HepG2 (cell line): ENCODE results near the gene GZF1. TPM values are rescaled to one million over a fixed set of nuclear protein-coding genes. Genes with fewer than 3 reads are reported as not detected.

Experiments used
- FOXM1 ChIP-seq: sonication (generic); formaldehyde crosslinking; IDR thresholded peaks from 2 replicates; pipeline ENCODE4 v1.5.0; 2020; ENCODE audit warnings: missing genetic modification reagents
- FOXO1 ChIP-seq: sonication (generic); formaldehyde crosslinking; IDR thresholded peaks from 2 replicates; pipeline ENCODE4 v1.4.0; 2020; ENCODE audit warnings: missing genetic modification reagents
- GATAD2A ChIP-seq: IDR thresholded peaks from 2 replicates; pipeline ENCODE4 v1.6.1; 2016
- IKZF1 ChIP-seq: fragments of 450-650 bp; IDR thresholded peaks from 2 replicates; pipeline ENCODE4 v1.7.1; 2016
- MYC ChIP-seq: sonication (generic); formaldehyde crosslinking; IDR thresholded peaks from 2 replicates; pipeline ENCODE4 v1.9.0; 2021; ENCODE audit warnings: missing genetic modification reagents, borderline replicate concordance
- POGZ ChIP-seq: sonication (generic); formaldehyde crosslinking; IDR thresholded peaks from 2 replicates; pipeline ENCODE4 v1.4.0; 2020; ENCODE audit warnings: mild to moderate bottlenecking, missing genetic modification reagents
- POLR2A ChIP-seq, 2 experiments: IDR thresholded peaks; 2 replicates each; pipeline ENCODE4 v1.6.1; 2011; ENCODE audit warnings: low read depth in 2 of 2, low read length in 2 of 2, mild to moderate bottlenecking in 1 of 2, moderate library complexity in 1 of 2; ENCODE audit not compliant: insufficient read depth in 1 of 2
- RXRA ChIP-seq: sonication (generic); formaldehyde crosslinking; IDR thresholded peaks from 2 replicates; pipeline ENCODE4 v1.5.1; 2020; ENCODE audit warnings: missing genetic modification reagents
- SNAPC2 ChIP-seq: sonication (generic); formaldehyde crosslinking; IDR thresholded peaks from 2 replicates; pipeline ENCODE4 v1.8.1; 2022; ENCODE audit warnings: mild to moderate bottlenecking, missing genetic modification reagents
- XRCC5 ChIP-seq: fragments of 200-400 bp; formaldehyde crosslinking; optimal IDR thresholded peaks from 2 replicates; pipeline ENCODE3; 2017; ENCODE audit warnings: mild to moderate bottlenecking, low read length
- ZNF691 ChIP-seq: sonication (generic); formaldehyde crosslinking; IDR thresholded peaks from 2 replicates; pipeline ENCODE4 v1.4.0; 2020; ENCODE audit warnings: missing genetic modification reagents, low read depth, mild to moderate bottlenecking, borderline replicate concordance
- ZNF7 ChIP-seq: IDR thresholded peaks from 2 replicates; pipeline ENCODE4 v1.6.1; 2016; ENCODE audit warnings: missing biosample characterization, missing genetic modification reagents
- ZNF891 ChIP-seq: sonication (generic); formaldehyde crosslinking; IDR thresholded peaks from 2 replicates; pipeline ENCODE4 v1.5.0; 2020; ENCODE audit warnings: mild to moderate bottlenecking, missing genetic modification reagents
- ZSCAN25 ChIP-seq: sonication (generic); formaldehyde crosslinking; IDR thresholded peaks from 2 replicates; pipeline ENCODE4 v1.8.0; 2022; ENCODE audit warnings: mild to moderate bottlenecking, missing genetic modification reagents
- polyA plus RNA-seq, 8 experiments: library from polyadenylated mRNA; depleted of rRNA in 3 of 8; stranded (reverse) in 7 of 8; unstranded in 1 of 8; fragments of >200 nt; fragmentation: Illumina TruSeq in 4 of 8; extraction: Trizol in 4 of 8; gene quantifications; 2 replicates each; pipeline versions ENCODE4 v1.2.1 to v1.2.3, GENCODE V29; 2011 to 2016; ENCODE audit warnings: low read depth in 4 of 8, missing spikeins in 1 of 8, mixed read lengths in 1 of 8; ENCODE audit not compliant: insufficient read depth in 1 of 8
- total RNA-seq, 5 experiments: library from RNA; depleted of rRNA; stranded (reverse); fragments of >200 nt; fragmentation: Illumina TruSeq; extraction: Trizol; gene quantifications; 2 replicates each; pipeline ENCODE4 v1.2.3, GENCODE V29; 2016; ENCODE audit warnings: low read depth in 1 of 5
- TF ChIP-seq, protein P1 (sequence below): sonication (generic); formaldehyde crosslinking; IDR thresholded peaks from 2 replicates; pipeline ENCODE4 v1.4.0; 2020; ENCODE audit warnings: missing genetic modification reagents
- TF ChIP-seq, protein P2 (sequence below): sonication (generic); formaldehyde crosslinking; IDR thresholded peaks from one replicate; pipeline ENCODE4 v1.5.1; 2020; ENCODE audit warnings: mild to moderate bottlenecking, missing genetic modification reagents; ENCODE audit errors: not compliant biosample characterization

Gene GZF1
- total and polyA plus RNA-seq, 2 of the 13 experiments (the other 11 are each of a cell fraction or from before 2014, with no cell fraction given) = 16.9 to 26.0 TPM

GRCh38 chr20:23358923-23359593, 2.9 kb upstream of the GZF1 start (continued):
- TF ChIP-seq, protein P1, sequence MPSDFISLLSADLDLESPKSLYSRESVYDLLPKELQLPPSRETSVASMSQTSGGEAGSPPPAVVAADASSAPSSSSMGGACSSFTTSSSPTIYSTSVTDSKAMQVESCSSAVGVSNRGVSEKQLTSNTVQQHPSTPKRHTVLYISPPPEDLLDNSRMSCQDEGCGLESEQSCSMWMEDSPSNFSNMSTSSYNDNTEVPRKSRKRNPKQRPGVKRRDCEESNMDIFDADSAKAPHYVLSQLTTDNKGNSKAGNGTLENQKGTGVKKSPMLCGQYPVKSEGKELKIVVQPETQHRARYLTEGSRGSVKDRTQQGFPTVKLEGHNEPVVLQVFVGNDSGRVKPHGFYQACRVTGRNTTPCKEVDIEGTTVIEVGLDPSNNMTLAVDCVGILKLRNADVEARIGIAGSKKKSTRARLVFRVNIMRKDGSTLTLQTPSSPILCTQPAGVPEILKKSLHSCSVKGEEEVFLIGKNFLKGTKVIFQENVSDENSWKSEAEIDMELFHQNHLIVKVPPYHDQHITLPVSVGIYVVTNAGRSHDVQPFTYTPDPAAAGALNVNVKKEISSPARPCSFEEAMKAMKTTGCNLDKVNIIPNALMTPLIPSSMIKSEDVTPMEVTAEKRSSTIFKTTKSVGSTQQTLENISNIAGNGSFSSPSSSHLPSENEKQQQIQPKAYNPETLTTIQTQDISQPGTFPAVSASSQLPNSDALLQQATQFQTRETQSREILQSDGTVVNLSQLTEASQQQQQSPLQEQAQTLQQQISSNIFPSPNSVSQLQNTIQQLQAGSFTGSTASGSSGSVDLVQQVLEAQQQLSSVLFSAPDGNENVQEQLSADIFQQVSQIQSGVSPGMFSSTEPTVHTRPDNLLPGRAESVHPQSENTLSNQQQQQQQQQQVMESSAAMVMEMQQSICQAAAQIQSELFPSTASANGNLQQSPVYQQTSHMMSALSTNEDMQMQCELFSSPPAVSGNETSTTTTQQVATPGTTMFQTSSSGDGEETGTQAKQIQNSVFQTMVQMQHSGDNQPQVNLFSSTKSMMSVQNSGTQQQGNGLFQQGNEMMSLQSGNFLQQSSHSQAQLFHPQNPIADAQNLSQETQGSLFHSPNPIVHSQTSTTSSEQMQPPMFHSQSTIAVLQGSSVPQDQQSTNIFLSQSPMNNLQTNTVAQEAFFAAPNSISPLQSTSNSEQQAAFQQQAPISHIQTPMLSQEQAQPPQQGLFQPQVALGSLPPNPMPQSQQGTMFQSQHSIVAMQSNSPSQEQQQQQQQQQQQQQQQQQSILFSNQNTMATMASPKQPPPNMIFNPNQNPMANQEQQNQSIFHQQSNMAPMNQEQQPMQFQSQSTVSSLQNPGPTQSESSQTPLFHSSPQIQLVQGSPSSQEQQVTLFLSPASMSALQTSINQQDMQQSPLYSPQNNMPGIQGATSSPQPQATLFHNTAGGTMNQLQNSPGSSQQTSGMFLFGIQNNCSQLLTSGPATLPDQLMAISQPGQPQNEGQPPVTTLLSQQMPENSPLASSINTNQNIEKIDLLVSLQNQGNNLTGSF (CRISPR knock-in tag) = no peak
- peak; percentile 7; the same call in 1 of the 2 replicates for TF ChIP-seq GATAD2A (CRISPR knock-in tag)
- TF ChIP-seq MYC (CRISPR knock-in tag) = no peak
- TF ChIP-seq ZNF891 (CRISPR knock-in tag) = no peak
- no peak for TF ChIP-seq ZNF7 (CRISPR knock-in tag)
- TF ChIP-seq, protein P2, sequence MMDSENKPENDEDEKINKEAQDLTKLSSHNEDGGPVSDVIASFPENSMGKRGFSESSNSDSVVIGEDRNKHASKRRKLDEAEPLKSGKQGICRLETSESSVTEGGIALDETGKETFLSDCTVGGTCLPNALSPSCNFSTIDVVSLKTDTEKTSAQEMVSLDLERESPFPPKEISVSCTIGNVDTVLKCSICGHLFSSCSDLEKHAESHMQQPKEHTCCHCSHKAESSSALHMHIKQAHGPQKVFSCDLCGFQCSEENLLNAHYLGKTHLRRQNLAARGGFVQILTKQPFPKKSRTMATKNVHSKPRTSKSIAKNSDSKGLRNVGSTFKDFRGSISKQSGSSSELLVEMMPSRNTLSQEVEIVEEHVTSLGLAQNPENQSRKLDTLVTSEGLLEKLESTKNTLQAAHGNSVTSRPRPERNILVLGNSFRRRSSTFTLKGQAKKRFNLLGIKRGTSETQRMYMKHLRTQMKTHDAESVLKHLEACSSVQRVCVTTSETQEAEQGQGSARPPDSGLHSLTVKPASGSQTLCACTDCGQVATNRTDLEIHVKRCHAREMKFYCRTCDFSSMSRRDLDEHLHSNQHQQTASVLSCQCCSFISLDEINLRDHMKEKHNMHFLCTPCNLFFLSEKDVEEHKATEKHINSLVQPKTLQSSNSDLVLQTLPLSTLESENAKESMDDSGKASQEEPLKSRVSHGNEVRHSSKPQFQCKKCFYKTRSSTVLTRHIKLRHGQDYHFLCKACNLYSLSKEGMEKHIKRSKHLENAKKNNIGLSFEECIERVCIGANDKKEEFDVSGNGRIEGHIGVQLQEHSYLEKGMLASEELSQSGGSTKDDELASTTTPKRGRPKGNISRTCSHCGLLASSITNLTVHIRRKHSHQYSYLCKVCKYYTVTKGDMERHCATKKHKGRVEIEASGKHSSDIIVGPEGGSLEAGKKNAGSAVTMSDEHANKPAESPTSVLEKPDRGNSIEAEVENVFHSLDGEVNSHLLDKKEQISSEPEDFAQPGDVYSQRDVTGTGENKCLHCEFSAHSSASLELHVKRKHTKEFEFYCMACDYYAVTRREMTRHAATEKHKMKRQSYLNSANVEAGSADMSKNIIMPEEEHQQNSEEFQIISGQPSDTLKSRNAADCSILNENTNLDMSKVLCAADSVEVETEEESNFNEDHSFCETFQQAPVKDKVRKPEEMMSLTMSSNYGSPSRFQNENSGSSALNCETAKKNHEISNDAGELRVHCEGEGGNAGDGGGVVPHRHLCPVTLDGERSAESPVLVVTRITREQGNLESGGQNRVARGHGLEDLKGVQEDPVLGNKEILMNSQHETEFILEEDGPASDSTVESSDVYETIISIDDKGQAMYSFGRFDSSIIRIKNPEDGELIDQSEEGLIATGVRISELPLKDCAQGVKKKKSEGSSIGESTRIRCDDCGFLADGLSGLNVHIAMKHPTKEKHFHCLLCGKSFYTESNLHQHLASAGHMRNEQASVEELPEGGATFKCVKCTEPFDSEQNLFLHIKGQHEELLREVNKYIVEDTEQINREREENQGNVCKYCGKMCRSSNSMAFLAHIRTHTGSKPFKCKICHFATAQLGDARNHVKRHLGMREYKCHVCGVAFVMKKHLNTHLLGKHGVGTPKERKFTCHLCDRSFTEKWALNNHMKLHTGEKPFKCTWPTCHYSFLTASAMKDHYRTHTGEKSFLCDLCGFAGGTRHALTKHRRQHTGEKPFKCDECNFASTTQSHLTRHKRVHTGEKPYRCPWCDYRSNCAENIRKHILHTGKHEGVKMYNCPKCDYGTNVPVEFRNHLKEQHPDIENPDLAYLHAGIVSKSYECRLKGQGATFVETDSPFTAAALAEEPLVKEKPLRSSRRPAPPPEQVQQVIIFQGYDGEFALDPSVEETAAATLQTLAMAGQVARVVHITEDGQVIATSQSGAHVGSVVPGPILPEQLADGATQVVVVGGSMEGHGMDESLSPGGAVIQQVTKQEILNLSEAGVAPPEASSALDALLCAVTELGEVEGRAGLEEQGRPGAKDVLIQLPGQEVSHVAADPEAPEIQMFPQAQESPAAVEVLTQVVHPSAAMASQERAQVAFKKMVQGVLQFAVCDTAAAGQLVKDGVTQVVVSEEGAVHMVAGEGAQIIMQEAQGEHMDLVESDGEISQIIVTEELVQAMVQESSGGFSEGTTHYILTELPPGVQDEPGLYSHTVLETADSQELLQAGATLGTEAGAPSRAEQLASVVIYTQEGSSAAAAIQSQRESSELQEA (CRISPR knock-in tag) = no peak
- TF ChIP-seq ZSCAN25 (CRISPR knock-in tag) = 0 out of 2 replicates have a peak, but pooled peaks have one; percentile 43
- no peak for TF ChIP-seq POGZ
- TF ChIP-seq XRCC5 = peak; percentile 65
- TF ChIP-seq SNAPC2 (CRISPR knock-in tag) = 0 out of 2 replicates have a peak, but pooled peaks have one; percentile 2
- 0 out of 2 replicates have a peak, but pooled peaks have one; percentile 9 for TF ChIP-seq ZNF691 (CRISPR knock-in tag)
- TF ChIP-seq IKZF1 = no peak
- 0 out of 2 replicates have a peak, but pooled peaks have one; percentile 15 for TF ChIP-seq FOXO1 (CRISPR knock-in tag)
- TF ChIP-seq POLR2A (IDR thresholded peaks at IDR 0.05; ENCODE audit: insufficient read depth in 1 of 2, low read depth in 2 of 2, low read length in 2 of 2) = peak in 1 of 2 experiments; percentile 31; a peak in 1 of 4 replicates
- no peak for TF ChIP-seq RXRA (CRISPR knock-in tag)
- TF ChIP-seq FOXM1 (CRISPR knock-in tag) = no peak
